PC-9 (cell line): ENCODE measurements around the gene NSUN6.

Experiments used
- EZH2 ChIP-seq: fragments of 200-600 bp; sonication (generic); IDR thresholded peaks from 2 replicates; pipeline ENCODE4 v1.8.0; 2017; ENCODE audit warnings: antibody characterized with exemption, low read depth
- TF ChIP-seq, protein P1 (sequence below): fragments of 200-600 bp; sonication (generic); conservative IDR thresholded peaks from 2 replicates; pipeline ENCODE4 v1.6.1; 2017; ENCODE audit warnings: mixed run types, antibody characterized with exemption, mild to moderate bottlenecking, moderate library complexity

DNA sequence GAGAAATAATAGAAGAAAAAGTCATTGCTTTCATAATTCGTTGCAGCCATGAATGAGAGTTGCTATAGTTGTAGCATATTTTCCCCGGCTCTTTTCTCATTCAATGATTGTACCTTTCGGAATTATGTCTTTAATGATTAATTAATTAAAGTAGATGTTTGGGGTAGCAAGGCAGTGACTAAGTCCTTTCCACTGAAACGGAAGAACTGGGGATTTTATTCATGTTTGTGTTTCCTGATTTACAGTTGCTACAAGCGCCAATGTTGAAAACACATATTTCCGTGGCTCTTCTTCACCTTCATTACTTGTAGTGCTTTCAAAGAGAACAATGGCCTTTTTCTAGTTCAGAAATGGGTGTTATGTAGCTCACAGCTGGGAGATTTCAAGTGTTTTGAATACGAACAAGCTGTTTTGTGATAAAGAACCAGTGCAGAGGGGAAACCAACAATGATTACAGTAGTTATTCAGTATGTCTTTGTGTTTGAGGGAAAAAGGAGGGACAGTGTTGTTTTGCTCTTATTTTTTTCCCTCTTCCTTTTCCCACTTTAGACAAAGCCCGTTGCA, 153.5 kb downstream of the NSUN6 start:
- TF ChIP-seq, protein P1, sequence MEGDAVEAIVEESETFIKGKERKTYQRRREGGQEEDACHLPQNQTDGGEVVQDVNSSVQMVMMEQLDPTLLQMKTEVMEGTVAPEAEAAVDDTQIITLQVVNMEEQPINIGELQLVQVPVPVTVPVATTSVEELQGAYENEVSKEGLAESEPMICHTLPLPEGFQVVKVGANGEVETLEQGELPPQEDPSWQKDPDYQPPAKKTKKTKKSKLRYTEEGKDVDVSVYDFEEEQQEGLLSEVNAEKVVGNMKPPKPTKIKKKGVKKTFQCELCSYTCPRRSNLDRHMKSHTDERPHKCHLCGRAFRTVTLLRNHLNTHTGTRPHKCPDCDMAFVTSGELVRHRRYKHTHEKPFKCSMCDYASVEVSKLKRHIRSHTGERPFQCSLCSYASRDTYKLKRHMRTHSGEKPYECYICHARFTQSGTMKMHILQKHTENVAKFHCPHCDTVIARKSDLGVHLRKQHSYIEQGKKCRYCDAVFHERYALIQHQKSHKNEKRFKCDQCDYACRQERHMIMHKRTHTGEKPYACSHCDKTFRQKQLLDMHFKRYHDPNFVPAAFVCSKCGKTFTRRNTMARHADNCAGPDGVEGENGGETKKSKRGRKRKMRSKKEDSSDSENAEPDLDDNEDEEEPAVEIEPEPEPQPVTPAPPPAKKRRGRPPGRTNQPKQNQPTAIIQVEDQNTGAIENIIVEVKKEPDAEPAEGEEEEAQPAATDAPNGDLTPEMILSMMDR: no peak
- no peak for TF ChIP-seq EZH2
